BE2C (cell line): Measurements from ENCODE around the gene ZNF214.
"Not testable (repeated sequence)": the region's sequence is repeated elsewhere in the genome, so short reads cannot be mapped to it uniquely, and the experiment has no call there.

Experiments
- DNase-seq: peaks from one replicate; pipeline ENCODE4 v3.0.0-alpha.2; 2020
- H3K27me3 ChIP-seq: fragments of 250-450 bp; sonication (Bioruptor Pico); 2 replicates; pipeline ENCODE4 v1.5.1; 2020; ENCODE audit warnings: mild to moderate bottlenecking
- H3K36me3 ChIP-seq: fragments of 250-450 bp; sonication (Bioruptor Pico); 2 replicates; pipeline ENCODE4 v1.5.1; 2020; ENCODE audit warnings: mild to moderate bottlenecking
- H3K4me1 ChIP-seq: fragments of 250-450 bp; sonication (Bioruptor Pico); 2 replicates; pipeline ENCODE4 v1.5.1; 2020
- H3K4me3 ChIP-seq: 2 replicates; pipeline ENCODE4 v1.5.1; 2011; ENCODE audit warnings: low read depth, low read length
- H3K9me3 ChIP-seq: fragments of 250-450 bp; sonication (Bioruptor Pico); 2 replicates; pipeline ENCODE4 v1.5.1; 2020
- TF ChIP-seq, protein P1 (sequence below): IDR thresholded peaks from 2 replicates; pipeline ENCODE4 v1.5.1; 2012; ENCODE audit warnings: mild to moderate bottlenecking, low read depth, low read length

Gene ZNF214

DNA sequence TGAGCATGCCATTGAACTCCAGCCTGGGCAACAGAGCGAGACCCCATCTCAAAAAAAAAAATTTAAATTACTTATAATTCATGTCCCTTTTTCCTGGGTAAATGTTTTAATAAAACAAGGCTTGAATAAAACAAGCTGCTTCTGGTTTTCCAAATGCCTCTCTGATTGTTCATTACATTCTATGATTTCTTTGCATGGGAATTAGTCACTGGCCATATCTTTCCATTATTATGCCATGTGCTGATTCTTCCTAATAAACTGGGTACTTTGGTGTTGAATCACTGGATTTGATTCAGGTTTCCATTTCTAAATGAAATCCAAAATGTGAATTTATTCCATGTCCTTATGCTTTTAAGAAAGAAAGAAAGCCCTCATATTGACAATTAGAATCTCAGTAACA, 51.3 kb downstream of the ZNF214 start:
- TF ChIP-seq, protein P1, sequence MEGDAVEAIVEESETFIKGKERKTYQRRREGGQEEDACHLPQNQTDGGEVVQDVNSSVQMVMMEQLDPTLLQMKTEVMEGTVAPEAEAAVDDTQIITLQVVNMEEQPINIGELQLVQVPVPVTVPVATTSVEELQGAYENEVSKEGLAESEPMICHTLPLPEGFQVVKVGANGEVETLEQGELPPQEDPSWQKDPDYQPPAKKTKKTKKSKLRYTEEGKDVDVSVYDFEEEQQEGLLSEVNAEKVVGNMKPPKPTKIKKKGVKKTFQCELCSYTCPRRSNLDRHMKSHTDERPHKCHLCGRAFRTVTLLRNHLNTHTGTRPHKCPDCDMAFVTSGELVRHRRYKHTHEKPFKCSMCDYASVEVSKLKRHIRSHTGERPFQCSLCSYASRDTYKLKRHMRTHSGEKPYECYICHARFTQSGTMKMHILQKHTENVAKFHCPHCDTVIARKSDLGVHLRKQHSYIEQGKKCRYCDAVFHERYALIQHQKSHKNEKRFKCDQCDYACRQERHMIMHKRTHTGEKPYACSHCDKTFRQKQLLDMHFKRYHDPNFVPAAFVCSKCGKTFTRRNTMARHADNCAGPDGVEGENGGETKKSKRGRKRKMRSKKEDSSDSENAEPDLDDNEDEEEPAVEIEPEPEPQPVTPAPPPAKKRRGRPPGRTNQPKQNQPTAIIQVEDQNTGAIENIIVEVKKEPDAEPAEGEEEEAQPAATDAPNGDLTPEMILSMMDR = no peak

DNA sequence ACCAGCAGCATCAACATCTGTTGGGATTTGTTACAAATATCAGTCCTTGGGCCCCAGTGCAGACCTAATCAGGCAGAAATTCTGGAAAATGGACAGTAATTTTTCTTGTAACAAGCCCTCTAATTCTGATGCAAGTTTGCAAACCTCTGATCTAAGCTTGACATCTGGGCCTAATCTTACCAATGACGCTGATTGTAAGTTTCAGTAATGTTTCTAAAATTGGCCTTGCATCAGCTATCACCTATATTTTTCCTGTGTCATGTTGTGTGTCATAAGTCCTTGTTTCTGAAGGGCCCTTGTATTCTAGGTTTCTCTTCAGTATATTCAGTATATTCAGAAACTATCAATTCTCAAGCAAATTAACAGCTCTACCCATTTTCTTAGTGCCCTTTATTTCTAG, 57.5 kb downstream of the ZNF214 start:
- DNase-seq = no peak
- TF ChIP-seq, protein P1 = no peak
- H3K9me3 ChIP-seq = no peaks in the 10 kb centered on the region
- H3K4me3 ChIP-seq = no peak overlapping the region
- H3K36me3 ChIP-seq = no peaks in the 10 kb centered on the region
- no peaks in the 10 kb centered on the region for H3K27me3 ChIP-seq
- H3K4me1 ChIP-seq = no peaks in the 10 kb centered on the region

More for the DNA sequence above, 51.3 kb downstream of the ZNF214 start:
- no peak for DNase-seq
- Histone ChIP-seq H3K4me1 (no peaks in the 10 kb centered on the region), H3K27me3 (no peaks in the 10 kb centered on the region), H3K9me3 (no peaks in the 10 kb centered on the region), H3K36me3 (no peaks in the 10 kb centered on the region), H3K4me3 (no peak overlapping the region)

DNA sequence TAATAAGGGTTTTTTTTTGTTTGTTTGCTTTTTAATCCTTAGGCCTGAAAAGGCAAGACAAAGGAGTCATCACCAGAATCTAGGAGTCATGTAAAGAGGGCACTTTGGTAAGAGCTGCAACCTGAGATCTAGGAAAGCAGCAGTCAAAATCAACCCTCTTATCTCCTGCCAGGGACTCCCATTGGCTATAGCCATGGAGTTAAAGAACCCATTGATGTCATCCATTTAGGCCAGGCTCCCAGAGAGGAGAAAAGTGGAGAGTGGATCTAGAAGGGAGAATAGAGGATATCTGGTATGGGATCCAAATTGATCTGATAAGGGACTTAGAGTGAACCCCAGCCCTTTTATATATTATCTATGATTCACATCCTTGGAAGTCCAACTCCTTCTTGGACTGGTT, 58.0 kb downstream of the ZNF214 start:
- H3K36me3 ChIP-seq = no peaks in the 10 kb centered on the region
- H3K4me3 ChIP-seq = no peak overlapping the region
- TF ChIP-seq, protein P1 = no peak
- H3K9me3 ChIP-seq = no peaks in the 10 kb centered on the region
- no peaks in the 10 kb centered on the region for H3K27me3 ChIP-seq
- no peaks in the 10 kb centered on the region for H3K4me1 ChIP-seq
- DNase-seq = no peak

DNA sequence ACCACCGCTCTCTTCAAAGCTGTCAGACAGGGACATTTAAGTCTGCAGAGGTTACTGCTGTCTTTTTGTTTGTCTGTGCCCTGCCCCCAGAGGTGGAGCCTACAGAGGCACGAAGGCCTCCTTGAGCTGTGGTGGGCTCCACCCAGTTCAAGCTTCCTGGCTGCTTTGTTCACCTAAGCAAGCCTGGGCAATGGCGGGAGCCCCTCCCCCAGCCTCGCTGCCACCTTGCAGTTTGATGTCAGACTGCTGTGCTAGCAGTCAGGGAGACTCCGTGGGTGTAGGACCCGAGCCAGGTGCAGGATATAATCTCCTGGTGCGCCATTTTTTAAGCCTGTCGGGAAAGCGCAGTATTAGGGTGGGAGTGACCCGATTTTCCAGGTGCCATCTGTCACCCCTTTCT, 65.9 kb downstream of the ZNF214 start:
- not testable (repeated sequence) for H3K4me1 ChIP-seq, DNase-seq, H3K36me3 ChIP-seq, H3K9me3 ChIP-seq, H3K27me3 ChIP-seq, H3K4me3 ChIP-seq
